Measurements from ENCODE around the gene TRIM31. TPM values are rescaled to one million over a fixed set of nuclear protein-coding genes. Genes with fewer than 3 reads are reported as not detected.
"Not testable (repeated sequence)": the region's sequence is repeated elsewhere in the genome, so short reads cannot be mapped to it uniquely, and the experiment has no call there.

TRIM31 gene
- polyA plus RNA-seq, 2 donors: 0.11 to 0.22 TPM

DNA sequence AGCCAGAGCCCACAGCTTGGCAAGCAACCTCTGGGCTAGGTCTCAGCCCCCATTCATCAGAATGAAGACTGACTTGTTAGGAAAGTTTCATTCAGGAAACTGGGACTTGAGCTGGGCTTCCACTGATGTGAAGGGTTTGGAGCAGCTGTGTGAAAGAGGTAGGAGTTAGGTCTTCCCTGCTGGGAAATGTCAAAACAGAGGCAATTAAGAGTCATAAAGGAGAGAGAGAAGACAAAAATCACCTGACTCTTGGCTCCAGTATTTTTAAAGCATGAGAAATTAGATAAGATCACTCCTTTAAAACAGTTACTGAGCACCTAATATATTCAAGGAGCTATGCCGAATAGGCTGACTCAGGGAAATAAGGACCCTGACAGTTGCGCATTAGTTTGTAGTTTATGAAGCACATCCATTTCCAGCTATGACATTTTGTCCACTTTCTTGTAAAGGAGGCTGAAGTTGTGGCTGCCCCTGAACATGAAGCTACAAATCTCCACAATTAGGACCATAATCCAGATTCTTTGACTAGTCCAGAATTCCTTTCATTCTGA is 19.1 kb upstream of the TRIM31 start:
- H3K4me1 ChIP-seq (ENCODE audit: control insufficient read depth in 2 of 2, insufficient read depth in 2 of 2, low read length in 1 of 2): peaks cover 0 to 2% of the 10 kb centered on the region in 2 donors
- 81 to 89% methylated on average over 2 of the region's 2 CpGs for WGBS, 2 donors
- peaks cover 0 to 4% of the 10 kb centered on the region in 2 donors for H3K27me3 ChIP-seq (ENCODE audit: control insufficient read depth in 1 of 2, insufficient read depth in 2 of 2, low read length in 2 of 2)
- no peak overlapping the region for H3K4me3 ChIP-seq (ENCODE audit: low read depth in 1 of 2, low read length in 2 of 2)
- no peak overlapping the region for H3K27ac ChIP-seq (ENCODE audit: low read depth in 2 of 2, low read length in 1 of 2)
- no peaks in the 10 kb centered on the region for H3K36me3 ChIP-seq (ENCODE audit: control insufficient read depth in 2 of 2, insufficient read depth in 2 of 2, low read length in 1 of 2)
- H3K9me3 ChIP-seq (ENCODE audit: control insufficient read depth in 2 of 2, insufficient read depth in 1 of 2, low read depth in 1 of 2, low read length in 1 of 2): no peaks in the 10 kb centered on the region

DNA sequence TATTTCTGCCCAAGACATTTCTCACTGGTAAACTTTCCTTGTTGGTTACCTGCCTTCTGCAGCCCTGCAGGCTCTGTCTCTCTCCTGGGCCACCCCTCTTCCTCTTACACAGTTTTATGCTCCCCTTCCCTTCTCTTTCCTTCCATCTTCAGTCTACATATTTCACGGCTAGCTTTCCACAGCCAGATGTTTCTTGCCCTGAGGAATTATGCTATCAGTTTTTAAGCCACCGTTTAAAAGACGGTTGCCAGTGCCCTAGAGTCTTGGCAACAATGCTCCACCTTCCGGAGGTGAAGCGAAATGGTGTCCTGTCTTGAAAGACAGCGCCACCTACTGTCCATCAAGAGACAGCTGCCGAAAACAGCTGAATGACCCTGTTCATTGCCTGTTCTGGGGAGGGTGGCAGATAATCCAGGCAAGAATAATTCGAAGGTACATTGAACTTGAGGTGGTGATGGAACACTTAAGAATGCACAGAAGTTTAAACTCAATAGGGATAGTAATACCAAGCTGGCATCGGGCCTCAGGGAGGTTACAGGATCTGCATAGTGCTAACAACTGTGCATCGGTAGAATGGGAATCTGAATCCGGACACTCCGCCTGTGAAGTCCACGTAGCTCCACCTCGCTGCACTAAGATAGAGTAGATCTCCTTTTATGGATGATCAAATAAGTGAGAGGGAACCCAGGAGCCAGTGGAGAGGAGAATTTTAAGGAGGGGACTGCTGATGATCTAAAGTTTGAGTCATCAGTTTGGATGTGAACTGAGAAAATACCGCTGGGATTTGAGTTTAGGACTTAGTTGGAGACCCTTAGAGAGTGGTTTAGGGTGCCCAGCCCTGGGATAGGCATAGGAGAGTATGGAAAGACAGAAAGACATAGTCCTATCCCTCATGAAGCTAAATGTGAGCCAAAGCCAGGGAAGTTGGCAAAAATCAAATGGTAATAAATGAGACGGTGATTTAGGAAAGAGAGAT is 18.3 kb upstream of the TRIM31 start:
- Histone ChIP-seq H3K4me1 (ENCODE audit: control insufficient read depth in 2 of 2, insufficient read depth in 2 of 2, low read length in 1 of 2) (peaks cover 0 to 2% of the 10 kb centered on the region in 2 donors), H3K27me3 (ENCODE audit: control insufficient read depth in 1 of 2, insufficient read depth in 2 of 2, low read length in 2 of 2) (peaks cover 0 to 4% of the 10 kb centered on the region in 2 donors), H3K27ac (ENCODE audit: low read depth in 2 of 2, low read length in 1 of 2) (no peak overlapping the region), H3K36me3 (ENCODE audit: control insufficient read depth in 2 of 2, insufficient read depth in 2 of 2, low read length in 1 of 2) (no peaks in the 10 kb centered on the region), H3K9me3 (ENCODE audit: control insufficient read depth in 2 of 2, insufficient read depth in 1 of 2, low read depth in 1 of 2, low read length in 1 of 2) (no peaks in the 10 kb centered on the region), H3K4me3 (ENCODE audit: low read depth in 1 of 2, low read length in 2 of 2) (no peak overlapping the region)
- WGBS, 2 donors: 25 to 32% methylated on average over 16 of the region's 16 CpGs

DNA sequence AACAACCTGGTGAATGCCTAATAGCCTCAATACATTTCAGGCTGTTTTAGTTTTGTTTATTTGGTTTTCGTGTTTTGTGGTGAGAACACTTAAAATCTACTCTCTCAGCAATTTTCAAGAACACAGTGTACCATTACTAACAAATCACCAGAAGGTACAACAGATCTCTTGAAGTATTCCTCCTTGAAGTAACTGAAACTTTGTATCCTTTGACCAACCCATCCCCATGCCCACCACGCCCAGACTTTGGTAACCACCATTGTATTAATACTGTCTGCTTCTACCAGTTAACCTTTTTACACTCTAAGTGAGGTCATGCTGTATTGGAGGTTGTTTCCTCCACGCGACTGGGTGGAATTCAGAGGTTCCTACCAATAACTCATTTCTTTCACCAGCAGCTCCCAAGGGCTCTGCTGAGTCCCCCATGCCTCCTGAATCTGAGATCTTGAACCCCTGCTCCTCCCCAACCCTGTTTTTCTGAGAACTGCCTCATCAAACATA is 17.3 kb upstream of the TRIM31 start:
- Histone ChIP-seq H3K27me3 (ENCODE audit: control insufficient read depth in 1 of 2, insufficient read depth in 2 of 2, low read length in 2 of 2) (peaks cover 0 to 4% of the 10 kb centered on the region in 2 donors), H3K9me3 (ENCODE audit: control insufficient read depth in 2 of 2, insufficient read depth in 1 of 2, low read depth in 1 of 2, low read length in 1 of 2) (no peaks in the 10 kb centered on the region), H3K36me3 (ENCODE audit: control insufficient read depth in 2 of 2, insufficient read depth in 2 of 2, low read length in 1 of 2) (no peaks in the 10 kb centered on the region), H3K4me3 (ENCODE audit: low read depth in 1 of 2, low read length in 2 of 2) (no peak overlapping the region), H3K27ac (ENCODE audit: low read depth in 2 of 2, low read length in 1 of 2) (no peak overlapping the region), H3K4me1 (ENCODE audit: control insufficient read depth in 2 of 2, insufficient read depth in 2 of 2, low read length in 1 of 2) (peaks cover 0 to 2% of the 10 kb centered on the region in 2 donors)
- 61 to 67% methylated on average over 4 of the region's 4 CpGs for WGBS, 2 donors

DNA sequence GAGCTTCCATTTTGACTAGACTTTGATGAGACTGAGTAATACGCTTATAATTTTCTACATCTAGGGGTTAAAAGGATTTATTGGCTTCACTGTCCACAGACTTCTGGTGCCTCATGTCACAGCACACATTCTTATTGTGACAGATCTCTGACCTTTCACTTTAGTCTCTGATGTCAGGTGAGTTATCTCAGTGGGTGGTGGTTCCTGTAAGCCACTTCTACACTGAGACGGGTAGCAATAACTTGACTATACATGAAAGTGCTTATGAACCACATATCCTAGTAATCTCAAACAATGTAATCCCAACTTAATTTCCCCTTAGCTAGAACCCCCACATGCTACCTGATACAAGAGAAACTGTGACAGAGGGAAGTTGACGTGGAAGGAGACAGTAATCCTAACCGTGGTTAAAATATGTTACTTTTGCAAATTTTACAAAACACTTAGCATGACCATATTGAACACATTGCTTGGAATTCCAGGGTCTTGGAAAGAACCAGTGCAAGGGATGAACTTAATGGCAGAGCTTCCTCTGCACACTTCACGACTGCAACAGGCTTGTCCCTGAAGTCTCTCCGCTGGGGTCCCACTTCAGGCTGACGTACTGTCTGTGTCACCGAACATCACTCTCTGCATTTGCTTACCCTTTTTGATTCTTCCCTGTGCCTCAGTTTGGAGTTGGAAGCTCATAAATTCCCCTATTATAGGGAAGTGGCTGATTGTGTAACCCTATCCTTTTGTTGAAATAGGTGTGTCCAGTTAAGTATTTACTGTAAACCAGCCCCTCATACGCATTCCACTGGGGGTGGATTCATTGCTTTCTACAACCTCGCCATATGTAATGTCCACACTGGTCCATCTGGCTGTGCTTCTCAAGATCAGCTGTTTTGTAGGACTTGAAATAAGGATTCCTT is 16.6 kb upstream of the TRIM31 start:
- peaks cover 0 to 4% of the 10 kb centered on the region in 2 donors for H3K27me3 ChIP-seq (ENCODE audit: control insufficient read depth in 1 of 2, insufficient read depth in 2 of 2, low read length in 2 of 2)
- no peak overlapping the region for H3K27ac ChIP-seq (ENCODE audit: low read depth in 2 of 2, low read length in 1 of 2)
- H3K4me3 ChIP-seq (ENCODE audit: low read depth in 1 of 2, low read length in 2 of 2): no peak overlapping the region
- peaks cover 0 to 2% of the 10 kb centered on the region in 2 donors for H3K4me1 ChIP-seq (ENCODE audit: control insufficient read depth in 2 of 2, insufficient read depth in 2 of 2, low read length in 1 of 2)
- no peaks in the 10 kb centered on the region for H3K36me3 ChIP-seq (ENCODE audit: control insufficient read depth in 2 of 2, insufficient read depth in 2 of 2, low read length in 1 of 2)
- H3K9me3 ChIP-seq (ENCODE audit: control insufficient read depth in 2 of 2, insufficient read depth in 1 of 2, low read depth in 1 of 2, low read length in 1 of 2): no peaks in the 10 kb centered on the region
- 70 to 71% methylated on average over 10 of the region's 10 CpGs for WGBS, 2 donors

DNA sequence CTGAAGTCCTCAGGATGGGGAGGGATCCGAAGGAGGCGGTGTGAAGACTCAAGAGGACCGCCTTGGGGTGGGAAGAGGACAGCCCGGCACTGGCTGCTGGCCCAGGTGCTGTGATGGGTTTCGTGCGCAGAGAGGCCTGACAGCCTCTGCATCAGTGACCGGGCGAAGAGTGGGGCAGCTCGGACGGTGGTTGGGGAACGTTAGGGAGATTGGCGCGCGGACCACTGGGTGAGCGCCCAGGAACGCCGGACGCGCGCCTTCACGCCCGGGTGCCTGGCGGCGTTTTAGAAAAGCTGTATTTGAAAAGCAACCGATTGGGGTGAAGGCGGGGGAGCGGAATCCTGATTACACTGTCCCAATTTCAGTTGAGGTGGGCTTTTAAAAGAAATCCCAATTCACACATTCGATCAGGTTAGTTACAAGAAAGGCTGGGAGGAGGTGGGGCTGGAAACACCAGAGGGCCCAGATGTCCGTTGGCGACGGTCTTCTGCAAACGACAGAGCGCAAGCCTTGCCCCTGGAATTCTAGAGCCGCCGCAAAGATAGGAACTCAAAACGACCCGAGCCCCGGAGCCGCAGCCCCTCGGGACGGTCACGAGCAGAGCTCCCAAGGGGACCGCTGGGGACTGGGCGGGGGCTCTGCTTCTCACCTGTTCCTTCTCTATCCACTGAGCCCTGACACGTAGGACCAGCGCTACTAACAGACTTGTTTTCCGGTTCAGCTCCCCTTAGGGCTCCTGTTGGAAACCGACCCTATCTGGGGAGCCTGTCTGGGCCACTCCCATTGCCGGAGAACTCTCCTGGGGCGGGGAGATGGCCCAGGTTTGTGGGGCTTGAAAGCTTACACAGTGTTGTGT is 14.6 kb upstream of the TRIM31 start:
- H3K27me3 ChIP-seq (ENCODE audit: control insufficient read depth in 1 of 2, insufficient read depth in 2 of 2, low read length in 2 of 2): peaks cover 0 to 7% of the 10 kb centered on the region in 2 donors
- WGBS, 2 donors: 11 to 19% methylated on average over 50 of the region's 50 CpGs
- no peaks in the 10 kb centered on the region for H3K9me3 ChIP-seq (ENCODE audit: control insufficient read depth in 2 of 2, insufficient read depth in 1 of 2, low read depth in 1 of 2, low read length in 1 of 2)
- peak overlapping the region in 1 of 2 donors; percentile 10 for H3K4me3 ChIP-seq (ENCODE audit: low read depth in 1 of 2, low read length in 2 of 2)
- no peak overlapping the region for H3K27ac ChIP-seq (ENCODE audit: low read depth in 2 of 2, low read length in 1 of 2)
- no peaks in the 10 kb centered on the region for H3K36me3 ChIP-seq (ENCODE audit: control insufficient read depth in 2 of 2, insufficient read depth in 2 of 2, low read length in 1 of 2)
- H3K4me1 ChIP-seq (ENCODE audit: control insufficient read depth in 2 of 2, insufficient read depth in 2 of 2, low read length in 1 of 2): peaks cover 0 to 2% of the 10 kb centered on the region in 2 donors

DNA sequence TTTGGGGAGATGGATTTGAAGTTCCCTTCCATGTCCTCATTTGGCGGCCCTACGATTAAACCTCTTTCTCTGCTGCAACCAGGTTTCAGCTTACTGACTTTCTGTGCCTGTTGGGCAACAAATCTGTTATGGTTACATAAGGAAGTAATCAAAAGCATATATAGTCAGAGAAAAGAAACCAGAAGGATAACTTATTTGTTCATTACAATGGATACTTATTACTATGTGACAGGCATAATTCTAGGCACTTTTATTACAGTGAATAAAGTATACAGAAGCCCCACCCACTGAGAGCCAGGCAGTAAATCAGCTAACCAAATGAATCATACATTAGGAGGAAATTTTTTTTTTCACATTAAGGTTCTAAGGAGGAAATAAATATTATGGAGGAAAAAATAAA is 9.6 kb upstream of the TRIM31 start:
- no peak overlapping the region for H3K27ac ChIP-seq (ENCODE audit: low read depth in 2 of 2, low read length in 1 of 2)
- H3K27me3 ChIP-seq (ENCODE audit: control insufficient read depth in 1 of 2, insufficient read depth in 2 of 2, low read length in 2 of 2): peaks cover 0 to 3% of the 10 kb centered on the region in 2 donors
- no peaks in the 10 kb centered on the region for H3K9me3 ChIP-seq (ENCODE audit: control insufficient read depth in 2 of 2, insufficient read depth in 1 of 2, low read depth in 1 of 2, low read length in 1 of 2)
- no peak overlapping the region for H3K4me3 ChIP-seq (ENCODE audit: low read depth in 1 of 2, low read length in 2 of 2)
- 42 to 47% methylated on average over 2 of the region's 2 CpGs for WGBS, 2 donors
- H3K4me1 ChIP-seq (ENCODE audit: control insufficient read depth in 2 of 2, insufficient read depth in 2 of 2, low read length in 1 of 2): no peaks in the 10 kb centered on the region
- no peaks in the 10 kb centered on the region for H3K36me3 ChIP-seq (ENCODE audit: control insufficient read depth in 2 of 2, insufficient read depth in 2 of 2, low read length in 1 of 2)

DNA sequence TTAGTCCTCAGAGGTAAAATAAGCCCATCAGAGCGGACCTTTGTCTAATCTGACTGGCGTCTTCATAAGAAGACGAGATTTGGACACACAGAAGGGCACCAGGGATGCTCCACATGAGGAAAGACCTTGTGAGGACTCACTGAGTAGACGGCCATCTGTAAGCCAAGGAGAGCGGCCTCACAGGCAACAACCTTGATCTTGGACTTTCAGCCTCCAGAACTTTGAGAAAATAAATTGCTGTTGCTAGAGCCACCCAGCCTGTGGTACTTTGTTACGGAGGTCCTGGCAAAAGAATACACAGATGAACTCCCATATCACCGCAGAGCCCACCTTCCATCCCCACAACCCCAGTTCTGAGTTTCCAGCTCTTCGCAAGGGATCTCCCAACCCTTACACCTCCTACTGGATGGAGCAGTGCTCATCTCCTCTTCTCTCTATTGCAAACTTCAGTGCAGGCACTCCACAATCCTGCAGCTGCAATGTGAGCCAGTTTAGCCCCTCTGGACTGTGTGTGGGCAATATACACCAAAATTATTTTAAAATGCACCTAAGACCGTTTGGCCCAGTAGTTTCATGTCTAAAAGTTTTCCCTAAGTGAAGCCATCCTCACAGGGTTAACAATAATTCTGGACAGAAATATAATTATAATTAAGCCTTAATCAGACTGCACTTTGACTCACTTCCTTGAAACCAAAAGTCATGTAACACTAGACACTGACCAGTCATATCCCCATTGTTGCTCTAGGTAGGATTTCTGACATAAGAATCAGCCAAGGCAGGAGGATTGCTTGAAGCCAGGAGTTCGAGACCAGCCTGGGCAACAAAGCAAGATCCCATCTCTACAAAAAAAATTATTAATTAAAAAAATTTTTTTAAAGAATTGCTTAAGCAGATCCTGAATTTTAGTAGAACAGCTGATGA is 8.8 kb upstream of the TRIM31 start:
- H3K27me3 ChIP-seq (ENCODE audit: control insufficient read depth in 1 of 2, insufficient read depth in 2 of 2, low read length in 2 of 2): peaks cover 0 to 3% of the 10 kb centered on the region in 2 donors
- H3K36me3 ChIP-seq (ENCODE audit: control insufficient read depth in 2 of 2, insufficient read depth in 2 of 2, low read length in 1 of 2): no peaks in the 10 kb centered on the region
- no peak overlapping the region for H3K27ac ChIP-seq (ENCODE audit: low read depth in 2 of 2, low read length in 1 of 2)
- H3K4me3 ChIP-seq (ENCODE audit: low read depth in 1 of 2, low read length in 2 of 2): no peak overlapping the region
- no peaks in the 10 kb centered on the region for H3K9me3 ChIP-seq (ENCODE audit: control insufficient read depth in 2 of 2, insufficient read depth in 1 of 2, low read depth in 1 of 2, low read length in 1 of 2)
- 78 to 83% methylated on average over 10 of the region's 10 CpGs for WGBS, 2 donors
- no peaks in the 10 kb centered on the region for H3K4me1 ChIP-seq (ENCODE audit: control insufficient read depth in 2 of 2, insufficient read depth in 2 of 2, low read length in 1 of 2)

DNA sequence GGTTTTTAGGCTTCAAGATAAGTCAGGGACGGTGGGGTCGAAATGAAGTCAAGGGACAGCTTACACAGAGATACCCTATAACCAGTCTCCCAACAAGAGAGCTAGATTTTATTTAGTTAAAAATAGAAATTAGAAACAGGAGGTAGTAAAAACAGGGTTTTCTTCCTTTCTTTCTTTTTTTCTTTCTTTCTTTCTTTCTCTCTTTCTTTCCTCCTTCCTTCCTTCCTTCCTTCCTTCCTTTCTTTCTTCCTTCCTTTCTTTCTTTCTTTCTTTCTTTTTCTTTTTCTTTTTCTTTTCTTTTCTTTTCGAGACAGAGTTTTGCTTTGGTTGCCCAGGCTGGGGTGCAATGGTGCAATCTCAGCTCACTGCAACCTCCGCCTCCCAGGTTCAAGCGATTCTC is 5.8 kb upstream of the TRIM31 start:
- not testable (repeated sequence) for H3K4me1 ChIP-seq (ENCODE audit: control insufficient read depth in 2 of 2, insufficient read depth in 2 of 2, low read length in 1 of 2)

More for the DNA sequence above, 5.8 kb upstream of the TRIM31 start:
- 87 to 92% methylated on average over 5 of the region's 5 CpGs for WGBS, 2 donors
- H3K9me3 ChIP-seq (ENCODE audit: control insufficient read depth in 2 of 2, insufficient read depth in 1 of 2, low read depth in 1 of 2, low read length in 1 of 2); H3K36me3 ChIP-seq (ENCODE audit: control insufficient read depth in 2 of 2, insufficient read depth in 2 of 2, low read length in 1 of 2); H3K27ac ChIP-seq (ENCODE audit: low read depth in 2 of 2, low read length in 1 of 2); H3K27me3 ChIP-seq (ENCODE audit: control insufficient read depth in 1 of 2, insufficient read depth in 2 of 2, low read length in 2 of 2); H3K4me3 ChIP-seq (ENCODE audit: low read depth in 1 of 2, low read length in 2 of 2): not testable (repeated sequence)

Data from esophagus (tissue), 2 donors.